Endothelial cell of umbilical vein (primary cell): ENCODE data around the gene LACTB. TPM values are rescaled to one million over a fixed set of nuclear protein-coding genes. Genes with fewer than 3 reads are reported as not detected.
A peak's percentile ranks its signal among the peaks of the same experiment; 100 is the strongest.

Experiments
- BruUV-seq: library from RNA; stranded (reverse); fragments of 400-500 nt; replicated peaks from 2 replicates; lab custom pipeline; 2021; lab: Mats Ljungman, UMichigan
- CTCF ChIA-PET: fragments of 300-600, 350-600 bp; sonication (Branson Sonifier 250); formaldehyde crosslinking; loops from one replicate; lab custom pipeline; 2021; ENCODE audit warnings: antibody characterized with exemption, inconsistent platforms; lab: Charles Lee
- POLR2A ChIA-PET: fragments of 300-600, 350-600 bp; sonication (Branson Sonifier 250); formaldehyde crosslinking; loops from one replicate; lab custom pipeline; 2021; ENCODE audit warnings: antibody characterized with exemption, inconsistent platforms; lab: Charles Lee
- DNase-seq: peaks from one replicate; pipeline ENCODE4 v3.0.0-alpha.2; 2011; ENCODE audit warnings: low read depth, low spot score
- FAIRE-seq: peaks from 2 replicates; lab custom pipeline; 2011; peaks lifted over from hg19 to GRCh38; lab: Jason Lieb, UNC
- H2AFZ ChIP-seq: 2 replicates; pipeline ENCODE4 v1.6.0; 2012; ENCODE audit warnings: low read depth, low read length, control low read depth, inconsistent platforms
- H3K27ac ChIP-seq: 2 replicates; pipeline ENCODE4 v1.5.1; 2011; ENCODE audit warnings: low read depth, mild to moderate bottlenecking, control low read depth, low read length, moderate library complexity; ENCODE audit not compliant: insufficient read depth
- H3K27me3 ChIP-seq, 2 experiments: 2 replicates each; pipeline versions ENCODE4 v1.6.0 to v1.6.1; 2011; ENCODE audit warnings: low read length in 2 of 2, mixed read lengths in 1 of 2; ENCODE audit not compliant: control insufficient read depth in 2 of 2, insufficient read depth in 2 of 2
- H3K36me3 ChIP-seq, 2 experiments: 2 replicates in 1 of 2; 3 replicates in 1 of 2; pipeline ENCODE4 v1.5.1; 2011; ENCODE audit warnings: low read length in 2 of 2, mild to moderate bottlenecking in 1 of 2, moderate library complexity in 1 of 2; ENCODE audit not compliant: control insufficient read depth in 2 of 2, insufficient read depth in 2 of 2; ENCODE audit errors: extremely low read depth in 1 of 2
- H3K4me1 ChIP-seq: 3 replicates; pipeline ENCODE4 v1.5.1; 2011; ENCODE audit warnings: mild to moderate bottlenecking, low read length; ENCODE audit not compliant: control insufficient read depth, insufficient read depth; ENCODE audit errors: extremely low read depth
- H3K4me2 ChIP-seq: 2 replicates; pipeline ENCODE4 v1.6.1; 2011; ENCODE audit warnings: low read length, control low read depth, mixed read lengths; ENCODE audit not compliant: insufficient read depth
- H3K4me3 ChIP-seq, 3 experiments: fragments of 200-600 bp in 1 of 3; sonication (generic), shearing (Covaris generic) in 1 of 3; replicated peaks in 1 of 3; 2 replicates each; pipeline ENCODE4 v1.5.1; 2011 to 2016; ENCODE audit warnings: control low read depth in 3 of 3, low read length in 3 of 3, mild to moderate bottlenecking in 2 of 3, inconsistent platforms in 1 of 3, low read depth in 1 of 3, moderate library complexity in 1 of 3; ENCODE audit not compliant: insufficient read depth in 1 of 3
- H3K79me2 ChIP-seq: 2 replicates; pipeline ENCODE4 v1.6.0; 2012; ENCODE audit warnings: low read length, inconsistent platforms; ENCODE audit not compliant: control insufficient read depth, insufficient read depth
- H3K9ac ChIP-seq: replicated peaks from 2 replicates; pipeline ENCODE3; 2011; ENCODE audit warnings: low read length, control low read depth; ENCODE audit not compliant: insufficient read depth; ENCODE audit errors: extremely low read depth
- H3K9me1 ChIP-seq: replicated peaks from 3 replicates; pipeline ENCODE4 v1.6.0; 2011; ENCODE audit warnings: mild to moderate bottlenecking, low read length; ENCODE audit not compliant: control insufficient read depth, insufficient read depth; ENCODE audit errors: extremely low read depth
- H3K9me3 ChIP-seq: replicated peaks from 2 replicates; pipeline ENCODE4 v1.5.1; 2012; ENCODE audit warnings: low read length, inconsistent platforms; ENCODE audit not compliant: control insufficient read depth, insufficient read depth
- H4K20me1 ChIP-seq: replicated peaks from 2 replicates; pipeline ENCODE3; 2011; ENCODE audit warnings: mild to moderate bottlenecking, low read length; ENCODE audit not compliant: control insufficient read depth, insufficient read depth; ENCODE audit errors: extremely low read depth
- CTCF ChIP-seq, 2 donors: IDR thresholded peaks; 1 replicate in 1 of 2; 2 replicates in 1 of 2; pipeline ENCODE4 v1.5.1; 2011; ENCODE audit warnings: low read length in 2 of 2, mild to moderate bottlenecking in 2 of 2, moderate library complexity in 2 of 2, control low read depth in 1 of 2, inconsistent platforms in 1 of 2, low read depth in 1 of 2; ENCODE audit not compliant: insufficient read depth in 1 of 2; ENCODE audit errors: extremely low read depth in 1 of 2
- EZH2 ChIP-seq: IDR thresholded peaks from 2 replicates; pipeline ENCODE4 v1.6.1; 2012; ENCODE audit warnings: borderline replicate concordance, low read depth, mild to moderate bottlenecking, moderate library complexity, low read length, inconsistent platforms; ENCODE audit not compliant: severe bottlenecking
- FOS ChIP-seq: IDR thresholded peaks from 2 replicates; pipeline ENCODE4 v1.6.1; 2011; ENCODE audit warnings: mild to moderate bottlenecking, low read length, moderate library complexity, borderline replicate concordance; ENCODE audit not compliant: insufficient read depth
- GATA2 ChIP-seq: IDR thresholded peaks from 2 replicates; pipeline ENCODE4 v1.7.0; 2011; ENCODE audit warnings: low read depth, mild to moderate bottlenecking, moderate library complexity, mixed read lengths, low read length; ENCODE audit not compliant: insufficient read length, insufficient read depth
- JUN ChIP-seq: IDR thresholded peaks from 2 replicates; pipeline ENCODE4 v1.6.1; 2011; ENCODE audit warnings: borderline replicate concordance, low read depth; ENCODE audit not compliant: insufficient read length, insufficient read depth
- MAX ChIP-seq: IDR thresholded peaks from 2 replicates; pipeline ENCODE4 v1.6.1; 2011; ENCODE audit not compliant: insufficient read depth, insufficient read length
- MYC ChIP-seq: IDR thresholded peaks from one replicate; pipeline ENCODE4 v1.6.1; 2011; ENCODE audit warnings: mild to moderate bottlenecking, low read depth, low read length
- POLR2A ChIP-seq: IDR thresholded peaks from 2 replicates; pipeline ENCODE4 v1.6.1; 2012; ENCODE audit warnings: low read depth, mild to moderate bottlenecking, control low read depth, low read length
- POLR2AphosphoS5 ChIP-seq: IDR thresholded peaks from 2 replicates; pipeline ENCODE4 v1.6.1; 2012; ENCODE audit warnings: low read depth, mild to moderate bottlenecking, control low read depth, low read length, moderate library complexity; ENCODE audit not compliant: insufficient read depth
- dilution Hi-C: fragments of 300-500 bp; cut with MboI; formaldehyde crosslinking; loops from one replicate; pipeline ENCODE4 v1.15.0; 2019; ENCODE audit warnings: low sequenced_read_pairs; ENCODE audit not compliant: extremely low pct_ligation_motif_present
- intact Hi-C: fragments of 100-400 bp; cut with micrococcal nuclease; formaldehyde crosslinking; loops from one replicate; pipeline ENCODE4 v1.10.0; 2022
- polyA plus RNA-seq, 4 experiments: library from polyadenylated mRNA; depleted of rRNA in 3 of 4; stranded (reverse) in 3 of 4; unstranded in 1 of 4; fragments of >200 nt; gene quantifications; 2 replicates each; pipeline versions ENCODE4 v1.2.1 to v1.2.3, GENCODE V29; 2011 to 2012; ENCODE audit warnings: missing spikeins in 1 of 4
- total RNA-seq: library from RNA; stranded (reverse); gene quantifications from 2 replicates; pipeline ENCODE4 v1.2.3, GENCODE V29; 2021

The LACTB gene
- total and polyA plus RNA-seq, 2 donors (not counting 3 experiments of a cell fraction or from before 2014, with no cell fraction given), result 14.0 to 26.1 TPM

GRCh38 chr15:63089260-63090043, 32.2 kb upstream of the LACTB start:
- no peak overlapping the region for H3K4me3 ChIP-seq
- no peaks in the 10 kb centered on the region for H3K79me2 ChIP-seq
- no TSS peak for BruUV-seq
- H3K9ac ChIP-seq, result no peak overlapping the region
- peak overlapping the region; percentile 45 for H2AFZ ChIP-seq
- H3K27ac ChIP-seq, result no peak overlapping the region
- dilution Hi-C loops (no loop called here), intact Hi-C loops (loop anchor here (10.0 kb wide), 1 partner anchor 695 kb away; the partner anchor contains the start of gene TLN2)
- peak; percentile 19 for TF ChIP-seq JUN
- TF ChIP-seq MYC, result no peak
- TF ChIP-seq EZH2, result no peak
- POLR2A ChIA-PET, result no interaction called here
- DNase-seq (peak; percentile 60), FAIRE-seq (peak; percentile 78)
- no peaks in the 10 kb centered on the region for H3K27me3 ChIP-seq
- CTCF ChIA-PET, result interaction anchor here (1.0 to 3.1 kb wide), 6 partner anchors 12 to 307 kb away, joined by 3 to 18 read pairs (median 6); no protein-coding TSS in a partner anchor
- no peak overlapping the region for H3K4me2 ChIP-seq
- H4K20me1 ChIP-seq, result no peaks in the 10 kb centered on the region
- H3K4me1 ChIP-seq, result peaks cover 8% of the 10 kb centered on the region
- H3K9me3 ChIP-seq, result no peaks in the 10 kb centered on the region
- H3K36me3 ChIP-seq, result no peaks in the 10 kb centered on the region
- no peaks in the 10 kb centered on the region for H3K9me1 ChIP-seq

GRCh38 chr15:63090472-63090871, 31.2 kb upstream of the LACTB start:
- POLR2A ChIA-PET, result no interaction called here
- no peak for DNase-seq
- Histone ChIP-seq H3K4me3 (no peak overlapping the region), H3K27ac (no peak overlapping the region), H3K9me3 (no peaks in the 10 kb centered on the region), H3K9me1 (no peaks in the 10 kb centered on the region), H3K27me3 (no peaks in the 10 kb centered on the region), H3K79me2 (no peaks in the 10 kb centered on the region), H3K4me2 (no peak overlapping the region), H3K36me3 (no peaks in the 10 kb centered on the region), H2AFZ (no peak overlapping the region), H3K4me1 (peaks cover 8% of the 10 kb centered on the region), H4K20me1 (no peaks in the 10 kb centered on the region), H3K9ac (no peak overlapping the region)
- no peak for FAIRE-seq
- TF ChIP-seq GATA2 (no peak), CTCF (IDR thresholded peaks at IDR 0.05; ENCODE audit: extremely low read depth in 1 of 2, insufficient read depth in 1 of 2, low read depth in 1 of 2, low read length in 2 of 2) (no peak), POLR2AphosphoS5 (no peak), FOS (no peak), POLR2A (no peak), JUN (no peak), MYC (no peak), EZH2 (no peak), MAX (no peak)
- BruUV-seq, result no TSS peak
- CTCF ChIA-PET, result interaction anchor here (1.1 to 3.1 kb wide), 3 partner anchors 42 to 308 kb away, joined by 4 to 18 read pairs (median 8); no protein-coding TSS in a partner anchor
- dilution Hi-C loops, result no loop called here
- intact Hi-C loops, result loop anchor here (10.0 kb wide), 1 partner anchor 696 kb away; the partner anchor contains the start of gene TLN2
